Neural crest cell (in vitro differentiated cells): ENCODE data around the gene KCNJ1. TPM values are rescaled to one million over a fixed set of nuclear protein-coding genes. Genes with fewer than 3 reads are reported as not detected.

Experiments used
- DNase-seq: peaks from one replicate; pipeline ENCODE4 v3.0.0; 2021; ENCODE audit warnings: low read depth, mixed read lengths, low spot score
- H3K27ac Mint-ChIP-seq: one replicate; pipeline ENCODE4 v1.8.0; 2021; ENCODE audit warnings: mild to moderate bottlenecking, mixed read lengths; ENCODE audit not compliant: unreplicated experiment
- H3K27me3 Mint-ChIP-seq: 2 replicates; pipeline ENCODE4 v1.8.0; 2021; ENCODE audit warnings: low read depth, mild to moderate bottlenecking, mixed read lengths
- H3K36me3 Mint-ChIP-seq: 2 replicates; pipeline ENCODE4 v1.8.0; 2021; ENCODE audit warnings: low read depth, mild to moderate bottlenecking, mixed read lengths
- H3K4me1 Mint-ChIP-seq: 2 replicates; pipeline ENCODE4 v1.8.0; 2021; ENCODE audit warnings: mixed read lengths
- H3K4me3 Mint-ChIP-seq: one replicate; pipeline ENCODE4 v1.8.0; 2021; ENCODE audit warnings: mild to moderate bottlenecking, mixed read lengths
- H3K9me3 Mint-ChIP-seq: 2 replicates; pipeline ENCODE4 v1.8.0; 2021; ENCODE audit warnings: mixed read lengths
- total RNA-seq: library from RNA; stranded (reverse); gene quantifications from 2 replicates; pipeline ENCODE4 v1.2.1, GENCODE V29; 2021
- TF ChIP-seq, protein P1 (sequence below): fragments of 200-600 bp; sonication (generic); conservative IDR thresholded peaks from 2 replicates; pipeline ENCODE4 v1.5.0; 2021; ENCODE audit warnings: antibody characterized with exemption, mild to moderate bottlenecking

Gene KCNJ1
- total RNA-seq, 1 donor from 2014 or later, result not detected

DNA sequence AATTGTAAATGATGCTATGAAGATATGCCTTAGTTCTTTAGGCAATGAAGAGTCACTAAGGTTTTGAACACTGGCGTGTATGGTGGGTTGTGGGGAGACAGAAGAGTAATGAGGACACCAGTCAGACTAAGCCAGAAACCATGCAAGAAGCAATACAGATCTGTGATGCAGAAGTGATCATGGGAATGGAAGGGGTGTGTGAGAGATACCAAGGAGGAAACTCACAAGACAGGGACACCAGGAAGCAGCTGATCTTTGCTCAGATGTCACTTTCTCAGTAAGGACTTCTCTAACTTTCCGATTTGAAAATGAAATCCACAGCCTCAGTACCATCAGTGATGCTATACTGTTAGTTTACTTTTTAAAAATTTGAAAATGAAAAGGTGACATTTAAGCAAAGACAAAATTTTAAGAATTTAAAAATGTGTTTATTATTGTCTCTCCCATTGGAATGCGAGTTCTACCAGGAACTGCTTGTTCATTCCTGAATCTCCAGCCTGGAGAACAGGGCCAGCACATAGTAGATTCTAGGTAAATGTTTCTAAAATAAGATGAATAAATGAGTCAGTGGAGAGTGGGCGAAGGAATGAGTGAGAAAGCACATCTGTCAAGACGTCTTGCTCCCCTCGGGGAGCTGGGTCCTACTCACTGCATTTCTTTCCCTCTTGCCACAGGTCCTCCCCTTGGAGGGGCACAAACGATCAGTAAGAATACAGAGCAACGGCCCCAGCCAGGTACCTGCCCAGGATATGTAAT lies 60.4 kb downstream of the KCNJ1 start:
- Mint-ChIP-seq H3K27ac (no peak overlapping the region), H3K27me3 (peaks cover 2% of the 10 kb centered on the region), H3K4me1 (peaks cover 25% of the 10 kb centered on the region), H3K4me3 (no peak overlapping the region), H3K36me3 (no peaks in the 10 kb centered on the region), H3K9me3 (no peaks in the 10 kb centered on the region)
- TF ChIP-seq, protein P1, sequence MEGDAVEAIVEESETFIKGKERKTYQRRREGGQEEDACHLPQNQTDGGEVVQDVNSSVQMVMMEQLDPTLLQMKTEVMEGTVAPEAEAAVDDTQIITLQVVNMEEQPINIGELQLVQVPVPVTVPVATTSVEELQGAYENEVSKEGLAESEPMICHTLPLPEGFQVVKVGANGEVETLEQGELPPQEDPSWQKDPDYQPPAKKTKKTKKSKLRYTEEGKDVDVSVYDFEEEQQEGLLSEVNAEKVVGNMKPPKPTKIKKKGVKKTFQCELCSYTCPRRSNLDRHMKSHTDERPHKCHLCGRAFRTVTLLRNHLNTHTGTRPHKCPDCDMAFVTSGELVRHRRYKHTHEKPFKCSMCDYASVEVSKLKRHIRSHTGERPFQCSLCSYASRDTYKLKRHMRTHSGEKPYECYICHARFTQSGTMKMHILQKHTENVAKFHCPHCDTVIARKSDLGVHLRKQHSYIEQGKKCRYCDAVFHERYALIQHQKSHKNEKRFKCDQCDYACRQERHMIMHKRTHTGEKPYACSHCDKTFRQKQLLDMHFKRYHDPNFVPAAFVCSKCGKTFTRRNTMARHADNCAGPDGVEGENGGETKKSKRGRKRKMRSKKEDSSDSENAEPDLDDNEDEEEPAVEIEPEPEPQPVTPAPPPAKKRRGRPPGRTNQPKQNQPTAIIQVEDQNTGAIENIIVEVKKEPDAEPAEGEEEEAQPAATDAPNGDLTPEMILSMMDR, result no peak
- no peak for DNase-seq

DNA sequence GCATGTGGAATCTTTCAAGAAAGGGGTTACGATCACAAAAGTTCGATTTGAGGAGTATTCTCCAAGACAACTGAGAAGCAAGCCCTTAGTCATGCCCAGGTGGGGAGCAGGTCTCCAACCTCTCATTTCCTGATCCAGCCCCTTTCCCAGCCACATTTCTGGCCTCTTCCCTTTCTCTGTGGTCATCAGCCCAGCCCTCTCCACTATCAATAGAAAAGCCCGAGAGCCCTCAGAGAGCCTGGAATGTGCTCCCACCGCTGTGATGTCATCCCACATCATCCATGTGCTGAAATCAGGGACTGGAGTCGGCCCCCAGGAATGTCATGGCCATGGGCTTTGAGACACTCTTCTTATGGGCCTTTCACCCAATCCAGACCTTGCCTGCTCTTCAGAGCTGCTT lies 62.6 kb downstream of the KCNJ1 start:
- peaks cover 2% of the 10 kb centered on the region for H3K27me3 Mint-ChIP-seq
- H3K4me1 Mint-ChIP-seq, result peaks cover 41% of the 10 kb centered on the region
- H3K4me3 Mint-ChIP-seq, result no peak overlapping the region
- no peaks in the 10 kb centered on the region for H3K9me3 Mint-ChIP-seq
- no peak overlapping the region for H3K27ac Mint-ChIP-seq
- H3K36me3 Mint-ChIP-seq, result no peaks in the 10 kb centered on the region
- TF ChIP-seq, protein P1, result no peak
- DNase-seq, result no peak

DNA sequence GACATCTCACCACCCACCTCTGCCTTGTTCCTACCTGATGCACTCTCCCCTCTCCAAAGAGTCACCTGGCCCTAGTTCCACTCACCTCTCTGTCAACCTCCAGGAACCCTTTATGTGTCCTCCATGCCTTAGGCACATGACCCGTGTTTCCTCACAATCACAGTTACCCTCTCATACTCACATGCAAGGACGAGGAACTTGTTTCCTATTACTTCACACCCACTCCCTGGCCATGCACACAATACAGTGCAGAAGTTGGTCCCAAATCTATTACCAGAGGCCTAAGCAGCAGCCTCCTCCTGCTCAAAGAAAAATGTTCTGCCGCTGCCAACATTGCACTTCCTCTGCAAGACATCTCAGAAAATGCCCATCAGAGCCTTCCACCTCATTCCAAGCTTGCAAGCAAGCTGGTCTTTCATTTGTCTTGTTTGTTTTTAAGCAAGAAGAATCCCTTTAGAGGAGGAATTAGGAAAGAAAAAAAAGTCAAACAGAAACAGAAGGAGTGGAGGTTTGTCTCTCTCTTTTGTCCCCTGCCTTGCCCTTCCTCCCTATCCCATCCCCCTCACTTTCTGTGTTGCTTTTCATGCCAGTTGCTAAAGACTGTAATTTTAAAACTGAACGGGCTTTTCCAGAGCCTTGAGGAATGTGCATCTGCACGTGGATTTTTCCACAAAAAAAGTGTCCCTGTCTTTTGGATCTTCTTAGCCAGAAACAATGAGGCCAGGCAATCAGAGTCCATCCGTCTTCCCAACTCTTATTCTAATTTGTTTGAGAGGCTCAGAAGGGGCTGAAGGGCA lies 63.4 kb downstream of the KCNJ1 start:
- Mint-ChIP-seq H3K27ac (no peak overlapping the region), H3K36me3 (no peaks in the 10 kb centered on the region), H3K4me1 (peaks cover 41% of the 10 kb centered on the region), H3K27me3 (peaks cover 2% of the 10 kb centered on the region), H3K9me3 (no peaks in the 10 kb centered on the region), H3K4me3 (no peak overlapping the region)
- TF ChIP-seq, protein P1, result no peak
- DNase-seq, result no peak

DNA sequence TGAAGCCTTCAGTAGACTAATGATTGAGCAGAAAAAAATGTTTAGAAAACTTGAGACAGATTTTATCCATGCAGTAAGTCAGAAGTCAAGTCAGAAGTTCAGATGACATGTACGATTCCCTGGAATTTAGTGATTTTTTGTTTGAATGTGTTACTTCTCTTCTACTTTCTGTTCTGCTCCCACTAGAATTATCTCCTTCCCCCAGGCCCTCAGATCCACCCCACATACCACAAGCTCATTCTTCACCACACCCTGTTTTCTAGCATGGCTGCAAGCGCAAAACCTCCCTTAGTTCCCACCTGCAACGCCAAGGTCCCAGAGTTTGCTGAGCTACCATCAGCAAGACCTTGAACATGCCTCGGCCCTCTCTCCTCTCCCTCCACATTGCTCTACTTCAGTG lies 64.1 kb downstream of the KCNJ1 start:
- no peak overlapping the region for H3K4me3 Mint-ChIP-seq
- peaks cover 46% of the 10 kb centered on the region for H3K4me1 Mint-ChIP-seq
- DNase-seq, result no peak
- no peaks in the 10 kb centered on the region for H3K36me3 Mint-ChIP-seq
- peaks cover 2% of the 10 kb centered on the region for H3K27me3 Mint-ChIP-seq
- H3K9me3 Mint-ChIP-seq, result no peaks in the 10 kb centered on the region
- H3K27ac Mint-ChIP-seq, result no peak overlapping the region
- TF ChIP-seq, protein P1, result no peak

DNA sequence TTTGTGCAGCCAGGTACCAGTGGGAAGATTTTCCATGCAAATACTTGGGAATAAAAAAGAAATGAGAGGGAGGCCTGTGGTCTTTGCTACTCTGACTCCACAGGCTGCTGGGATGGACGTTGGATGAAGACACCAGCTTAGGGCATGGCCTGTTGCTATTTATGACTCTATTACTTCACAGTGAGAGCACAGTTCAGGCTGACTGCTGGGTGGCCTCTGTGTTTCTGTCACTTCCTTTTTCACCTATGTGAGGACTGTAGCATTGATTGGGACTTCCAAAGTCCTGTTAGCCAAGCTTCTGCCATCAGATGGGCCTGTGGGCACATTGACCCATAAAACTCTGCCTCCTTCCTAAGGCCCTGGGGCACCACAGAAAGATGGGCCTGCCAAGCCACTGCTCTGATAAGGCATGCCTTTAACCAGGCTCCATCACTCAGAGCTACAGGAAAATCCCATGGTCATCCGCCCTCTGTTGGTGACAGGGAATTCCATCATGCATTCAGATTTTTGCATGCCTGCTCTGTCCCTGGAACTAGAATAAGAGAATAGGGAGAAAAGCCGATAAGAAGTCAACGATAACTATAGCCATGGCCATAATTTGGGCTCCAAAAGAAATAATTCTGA lies 64.6 kb downstream of the KCNJ1 start:
- H3K9me3 Mint-ChIP-seq, result no peaks in the 10 kb centered on the region

More for the DNA sequence above, 64.6 kb downstream of the KCNJ1 start:
- Mint-ChIP-seq H3K36me3 (no peaks in the 10 kb centered on the region), H3K27me3 (peaks cover 2% of the 10 kb centered on the region), H3K27ac (no peak overlapping the region), H3K4me1 (peaks cover 46% of the 10 kb centered on the region), H3K4me3 (no peak overlapping the region)
- peak; percentile 40 for DNase-seq
- TF ChIP-seq, protein P1, result peak; percentile 63
